Lung microvascular endothelial cell (primary cell): Measurements from ENCODE around the gene SUB1. TPM values are rescaled to one million over a fixed set of nuclear protein-coding genes. Genes with fewer than 3 reads are reported as not detected.
"Not testable (repeated sequence)": the region's sequence is repeated elsewhere in the genome, so short reads cannot be mapped to it uniquely, and the experiment has no call there.

Experiments used
- DNase-seq, 2 donors: peaks; one replicate each; pipeline versions ENCODE4 v3.0.0 to v3.0.0-alpha.2; 2010; ENCODE audit warnings: low read depth in 2 of 2
- total RNA-seq: library from RNA; depleted of rRNA; stranded (reverse); fragments of >200 nt; gene quantifications from 2 replicates; pipeline ENCODE4 v1.2.1, GENCODE V29; 2014

Gene SUB1
- total RNA-seq, 1 donor from 2014 or later = 62.7 TPM

DNA sequence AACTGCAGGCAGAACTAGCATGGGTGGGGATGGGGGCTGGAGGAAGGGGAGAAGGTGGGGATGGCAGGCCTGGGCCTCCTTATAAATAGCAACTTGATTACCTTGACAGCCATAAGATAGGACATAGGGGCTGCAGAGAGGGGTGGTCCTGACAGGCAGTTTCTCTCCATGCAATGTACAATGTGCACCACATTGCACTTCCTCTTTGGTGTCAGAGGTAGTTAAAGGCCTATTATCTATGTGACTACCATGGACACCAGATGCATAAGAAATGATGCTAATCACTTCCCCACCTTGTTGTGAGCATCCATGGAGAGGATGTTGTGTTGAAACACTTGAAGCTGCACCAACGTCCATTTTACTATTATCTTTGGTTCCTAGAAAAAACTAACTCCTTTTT lies 20.2 kb upstream of the SUB1 start:
- no peak for DNase-seq

DNA sequence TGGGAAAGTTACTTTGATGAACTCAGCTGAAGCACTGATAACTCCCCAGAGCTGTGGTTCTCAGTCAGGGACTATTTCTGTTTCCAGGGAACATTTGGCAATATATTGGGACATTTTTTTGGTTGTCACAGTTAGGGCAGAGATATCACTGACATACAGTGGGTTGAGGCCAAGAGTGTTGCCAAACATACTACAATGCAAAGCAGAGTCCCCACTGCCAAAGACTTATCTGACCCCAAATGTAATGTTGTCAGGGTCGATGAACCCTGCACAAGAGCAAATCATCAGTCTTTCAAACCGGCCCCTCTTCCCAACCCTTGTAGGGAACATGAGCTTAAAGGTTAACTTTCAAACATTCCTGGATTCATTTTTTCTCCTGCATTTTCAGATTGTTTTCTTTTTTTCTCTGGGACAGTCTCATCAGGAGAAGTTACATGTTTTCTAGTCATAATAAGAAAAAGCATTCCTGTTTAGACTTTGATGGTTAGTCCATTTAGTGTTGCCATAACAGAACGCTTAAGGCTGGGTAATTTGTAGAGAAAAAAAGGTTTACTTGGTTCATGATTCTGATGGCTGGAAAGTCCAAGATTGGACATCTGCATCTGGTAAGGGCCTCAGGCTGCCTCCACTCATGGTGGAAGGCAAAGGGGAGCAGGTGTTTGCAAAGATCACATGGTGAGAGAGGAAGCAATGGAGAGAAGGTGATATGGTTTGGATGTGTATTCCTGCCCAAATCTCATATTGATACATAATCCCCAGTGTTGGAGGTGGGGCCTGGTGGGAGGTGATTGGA lies 18.8 kb upstream of the SUB1 start:
- DNase-seq = no peak

DNA sequence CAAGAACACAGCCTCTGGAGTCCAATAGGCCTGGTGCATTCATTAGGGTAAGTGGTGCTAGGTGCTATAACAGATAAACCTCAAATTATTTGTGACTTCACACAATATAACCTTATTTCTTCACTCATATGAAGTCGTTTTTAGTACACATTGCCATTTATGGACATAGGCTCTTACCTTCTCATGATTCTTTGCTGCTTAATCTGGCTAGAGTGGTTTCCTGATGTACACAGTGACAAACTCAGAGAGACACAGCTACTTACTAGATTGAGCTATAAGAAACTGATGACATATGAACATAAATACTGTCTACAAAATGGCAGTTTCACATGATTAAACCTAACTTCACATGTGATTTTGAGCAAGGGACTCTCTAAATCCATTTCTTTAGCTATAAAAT lies 14.2 kb upstream of the SUB1 start:
- no peak for DNase-seq

DNA sequence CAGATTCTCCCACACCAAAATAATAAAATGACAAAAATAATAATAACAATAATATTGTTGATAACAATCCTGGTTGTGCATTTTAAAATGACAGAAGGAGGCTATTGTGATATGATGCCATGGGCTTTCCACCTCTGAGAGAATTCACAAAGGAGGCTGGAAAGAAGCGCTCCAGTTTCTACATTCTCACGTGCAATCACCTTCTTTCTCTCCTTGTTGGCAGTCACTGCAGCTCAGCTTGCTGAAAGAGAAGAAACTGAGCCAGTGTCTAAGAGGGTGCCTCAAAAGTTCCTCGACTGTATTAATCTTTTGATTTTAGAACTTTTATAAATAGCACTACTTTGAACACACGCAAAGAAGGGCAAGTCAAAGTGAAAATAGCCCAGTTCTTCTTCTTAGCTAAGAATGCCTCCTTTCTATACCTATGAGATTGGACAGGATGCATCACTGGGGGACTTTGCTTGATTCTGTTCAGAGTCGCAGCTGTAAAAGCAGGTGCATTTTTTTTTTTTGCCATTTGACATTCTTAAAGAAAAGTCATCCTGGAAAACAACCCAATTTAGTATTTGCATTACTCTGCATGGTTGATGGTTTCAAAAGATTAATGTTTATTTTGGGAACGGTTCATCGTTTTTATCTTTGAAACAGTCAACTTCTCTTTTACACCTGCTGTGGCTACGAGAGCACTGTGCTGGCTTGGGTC lies 12.4 kb upstream of the SUB1 start:
- no peak for DNase-seq

DNA sequence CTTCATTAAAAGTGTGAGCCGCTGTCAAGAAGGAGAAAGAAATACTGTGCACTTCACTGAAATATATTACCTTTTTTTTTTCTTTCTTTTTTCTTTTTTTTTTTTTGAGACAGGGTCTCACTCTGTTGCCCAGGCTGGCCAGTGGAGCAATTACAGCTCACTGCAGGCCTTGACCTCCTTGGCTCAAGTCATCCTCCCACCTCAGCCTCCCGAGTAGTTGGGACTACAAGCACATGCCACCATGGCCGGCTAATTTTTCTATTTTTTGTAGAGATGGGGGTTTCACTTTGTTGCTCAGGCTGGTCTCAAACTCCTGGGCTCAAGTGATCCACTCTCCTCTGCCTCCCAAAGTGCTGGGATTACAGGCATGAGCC lies 11.9 kb upstream of the SUB1 start:
- not testable (repeated sequence) for DNase-seq

DNA sequence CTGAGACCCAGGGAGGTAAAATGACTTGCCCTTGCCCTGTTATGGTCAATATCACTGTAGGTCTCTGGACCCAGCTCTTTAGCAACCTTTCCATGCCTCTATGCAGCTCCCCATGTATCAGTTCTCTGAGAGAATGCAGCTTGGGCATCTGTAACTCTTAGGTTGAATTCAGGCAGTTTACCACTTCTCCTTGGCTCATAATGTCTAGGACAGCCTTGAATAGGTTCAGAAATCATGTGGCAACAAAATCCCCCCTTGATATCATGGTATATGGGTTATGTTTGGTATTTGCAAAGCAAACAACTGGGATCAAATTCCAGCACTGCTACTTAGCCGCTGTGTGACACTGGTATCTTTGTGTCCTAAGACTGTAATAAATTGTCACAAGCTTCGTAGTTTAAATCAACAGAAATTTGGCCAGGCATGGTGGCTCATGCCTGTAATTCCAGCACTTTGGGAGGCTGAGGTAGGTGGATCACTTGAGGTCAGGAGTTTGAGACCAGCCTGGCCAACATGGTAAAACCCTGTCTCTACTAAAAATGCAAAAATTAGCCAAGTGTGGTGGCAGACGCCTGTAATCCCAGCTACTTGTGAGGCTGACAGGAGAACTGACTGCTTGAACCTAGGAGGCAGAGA lies 10.7 kb upstream of the SUB1 start:
- no peak for DNase-seq

DNA sequence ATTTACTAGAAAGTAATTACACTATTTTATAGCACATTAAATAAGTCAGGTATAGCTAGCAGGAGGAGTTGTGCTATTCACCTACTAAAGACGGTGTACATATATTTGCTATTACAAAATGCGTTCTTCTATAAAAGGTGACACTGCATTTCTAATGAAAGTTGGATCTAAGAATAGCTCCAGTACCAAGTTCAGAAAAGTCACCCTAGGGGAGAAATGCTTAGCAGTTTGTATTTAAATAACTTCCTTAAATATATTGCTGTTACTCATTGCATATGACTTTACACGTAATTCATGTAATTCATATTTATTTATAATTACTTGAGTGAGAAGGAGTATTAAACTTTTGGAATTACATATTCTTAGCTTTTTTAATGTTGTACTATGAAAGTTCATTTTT lies 7.0 kb upstream of the SUB1 start:
- no peak for DNase-seq

DNA sequence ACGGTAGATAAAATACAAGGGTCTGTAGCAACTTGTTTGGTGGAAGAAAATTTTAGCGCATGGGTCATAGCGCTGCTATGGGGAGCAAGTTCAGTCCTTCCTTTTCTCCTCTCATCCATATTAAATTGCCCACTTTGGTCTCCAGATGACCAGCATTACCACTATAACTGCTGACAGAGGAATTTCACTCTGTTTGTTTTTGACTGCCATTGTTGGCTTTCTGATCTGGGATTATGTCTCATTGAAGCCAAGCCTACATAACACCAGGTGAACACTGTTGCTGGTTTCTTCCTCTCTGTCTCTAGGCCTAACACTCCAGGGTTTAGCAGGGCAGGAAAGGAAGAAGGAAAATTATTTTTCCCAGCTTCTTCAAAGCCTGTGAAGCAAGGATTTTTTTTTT lies 6.6 kb upstream of the SUB1 start:
- no peak for DNase-seq

DNA sequence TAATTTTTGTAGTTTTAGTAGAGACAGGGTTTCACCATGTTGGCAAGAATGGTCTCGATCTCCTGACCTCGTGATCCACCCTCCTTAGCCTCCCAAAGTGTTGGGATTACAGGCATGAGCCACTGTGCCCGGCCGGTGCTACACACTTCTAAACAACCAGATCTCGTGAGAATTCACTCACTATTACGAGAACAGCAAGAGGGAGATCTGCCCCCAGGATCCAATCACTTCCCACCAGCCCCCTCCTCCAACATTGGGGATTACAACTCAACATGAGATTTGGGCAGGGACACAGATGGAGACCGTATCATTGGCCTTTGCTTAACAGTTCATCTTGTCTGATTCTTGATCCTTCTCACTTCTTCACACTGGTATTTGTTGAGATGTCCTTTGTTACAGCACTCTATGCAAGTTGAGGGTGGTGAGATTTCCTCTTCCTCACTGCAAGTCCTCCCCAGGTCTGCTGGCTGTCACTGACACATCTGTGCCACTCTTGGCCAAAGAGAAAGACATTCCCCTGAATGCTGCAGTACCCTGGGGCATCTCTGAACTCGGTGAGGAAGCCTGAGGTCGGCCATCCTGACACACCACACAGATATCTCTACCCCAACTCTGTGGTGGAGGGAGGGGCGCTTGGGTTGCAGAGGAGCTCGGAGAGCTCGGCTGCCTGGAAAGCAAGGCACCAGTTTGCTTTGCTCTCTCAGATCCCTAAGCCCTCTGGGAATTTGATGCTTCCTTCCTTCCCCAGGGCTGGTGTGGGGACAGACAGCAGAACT lies 4.2 kb upstream of the SUB1 start:
- DNase-seq = no peak

DNA sequence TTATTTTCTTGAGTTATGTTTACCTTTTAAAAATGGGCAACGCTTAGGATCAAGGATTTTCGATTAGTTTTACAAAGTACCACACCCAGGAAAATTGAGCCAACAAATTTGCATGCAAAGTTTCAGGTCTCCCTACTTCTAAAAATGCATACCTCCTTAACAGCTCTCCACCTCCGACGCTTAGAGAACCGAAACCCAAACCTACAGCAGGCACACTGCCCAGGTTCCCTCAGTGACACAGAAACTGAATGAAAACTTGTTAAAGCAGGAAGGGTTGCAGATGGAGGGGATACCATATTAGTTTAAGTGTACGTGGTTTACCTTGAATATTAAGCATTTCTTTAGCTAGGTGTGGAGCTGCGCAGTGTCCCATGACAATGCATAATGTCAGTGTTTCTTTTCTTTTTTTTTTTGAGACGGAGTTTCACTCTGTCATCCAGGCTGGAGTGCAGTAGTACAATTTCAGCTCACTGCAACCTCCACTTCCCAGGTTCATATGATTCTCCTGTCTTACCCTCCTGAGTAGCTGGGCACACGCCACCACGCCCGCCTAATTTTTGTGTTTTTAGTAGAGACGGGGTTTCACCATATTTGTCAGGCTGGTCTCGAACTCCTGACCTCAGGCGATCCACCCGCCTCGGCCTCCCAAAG lies 1.6 kb upstream of the SUB1 start:
- DNase-seq = no peak

DNA sequence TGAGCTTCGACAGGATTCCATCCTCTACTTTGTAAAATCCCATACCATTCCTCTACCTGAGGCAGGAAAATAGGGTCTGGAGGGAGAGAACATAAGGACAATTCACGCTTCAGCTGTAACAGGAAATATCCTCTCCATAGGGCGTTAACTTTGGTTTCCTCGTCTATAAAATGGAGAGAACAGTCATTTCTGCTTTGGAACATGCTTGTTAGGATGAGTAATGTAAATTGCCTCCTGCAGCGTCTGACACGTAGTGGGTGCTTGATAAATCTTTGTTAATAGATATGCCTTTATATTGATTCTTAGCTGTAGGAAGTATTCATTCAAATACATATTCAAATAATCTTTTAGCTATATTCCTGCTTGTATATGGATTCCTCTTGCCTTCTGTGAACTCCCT lies 711 bp upstream of the SUB1 start:
- peak in 1 of 2 donors; percentile 19 for DNase-seq

DNA sequence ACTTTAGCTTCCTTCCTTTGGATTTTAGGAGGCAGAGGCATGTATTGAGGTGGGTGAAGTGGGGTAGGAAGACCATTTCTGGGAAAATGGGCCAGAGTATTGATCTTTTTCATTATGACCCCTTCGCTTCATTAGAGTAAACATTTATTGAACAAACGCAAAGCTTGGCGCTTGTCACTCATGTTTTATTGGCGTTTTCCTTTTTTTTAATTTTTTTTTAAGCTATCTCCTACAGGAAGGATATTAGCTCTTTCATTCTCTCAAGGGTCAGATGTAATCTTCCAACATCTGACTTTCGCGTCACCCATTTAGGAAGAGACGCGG lies 273 bp upstream of the SUB1 start:
- DNase-seq = no peak

DNA sequence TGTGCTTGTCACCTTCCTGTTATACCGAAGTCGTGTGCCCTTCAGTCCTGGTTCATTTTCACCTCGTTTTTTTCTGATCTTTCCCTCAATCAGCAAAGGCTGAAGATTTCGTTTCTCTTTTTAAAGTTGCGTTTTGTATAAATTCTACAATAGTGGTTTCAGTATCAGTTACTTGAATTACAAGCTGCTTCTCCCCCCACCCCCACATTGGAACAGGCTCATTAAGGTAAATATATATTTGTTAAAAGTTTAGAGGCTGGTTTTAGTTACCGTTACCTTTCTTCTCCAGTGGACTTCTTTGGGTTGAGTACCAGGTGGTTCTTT lies 881 bp downstream of the SUB1 start:
- DNase-seq = no peak

DNA sequence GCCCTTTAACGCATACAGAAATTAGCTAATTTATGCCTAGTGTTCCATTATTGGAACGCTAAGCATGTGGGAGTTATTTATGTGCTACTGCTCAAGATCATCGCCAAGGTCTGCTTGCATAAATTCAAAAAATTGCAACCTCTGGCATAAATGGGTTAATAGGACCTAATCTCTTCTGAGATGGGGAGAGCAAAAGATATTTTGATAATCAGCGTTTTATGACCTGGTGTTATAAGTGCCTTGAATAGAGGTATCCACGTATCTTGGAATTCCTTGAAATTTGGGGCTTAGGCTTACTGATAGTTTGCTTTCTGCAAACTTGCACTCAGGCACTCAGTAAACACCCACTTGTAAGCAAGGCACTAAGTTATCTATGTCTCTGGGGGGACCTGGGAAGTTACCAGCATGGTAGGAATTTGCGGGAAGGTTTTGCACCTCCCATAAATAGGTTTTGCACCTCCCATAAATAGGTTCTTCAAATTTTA lies 1.8 kb downstream of the SUB1 start:
- no peak for DNase-seq

DNA sequence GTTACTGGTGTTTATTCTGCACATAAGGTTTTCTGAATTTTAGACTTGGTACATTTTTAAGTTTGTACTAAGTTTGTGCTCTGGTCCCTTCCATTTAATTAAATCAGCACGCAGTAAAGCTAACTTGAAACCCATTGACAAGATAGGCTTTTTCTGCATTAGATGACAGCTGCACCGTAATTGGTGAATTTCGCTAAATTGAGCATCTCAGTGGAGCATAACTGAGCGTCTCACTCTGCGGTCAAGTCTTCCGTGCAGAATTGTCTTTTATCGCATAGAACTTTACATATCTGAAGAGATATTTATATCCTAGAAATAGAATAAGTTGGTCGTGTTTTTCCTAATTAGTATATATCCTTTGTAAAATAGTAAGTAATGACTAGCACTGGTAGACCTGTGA lies 4.1 kb downstream of the SUB1 start:
- DNase-seq = no peak

DNA sequence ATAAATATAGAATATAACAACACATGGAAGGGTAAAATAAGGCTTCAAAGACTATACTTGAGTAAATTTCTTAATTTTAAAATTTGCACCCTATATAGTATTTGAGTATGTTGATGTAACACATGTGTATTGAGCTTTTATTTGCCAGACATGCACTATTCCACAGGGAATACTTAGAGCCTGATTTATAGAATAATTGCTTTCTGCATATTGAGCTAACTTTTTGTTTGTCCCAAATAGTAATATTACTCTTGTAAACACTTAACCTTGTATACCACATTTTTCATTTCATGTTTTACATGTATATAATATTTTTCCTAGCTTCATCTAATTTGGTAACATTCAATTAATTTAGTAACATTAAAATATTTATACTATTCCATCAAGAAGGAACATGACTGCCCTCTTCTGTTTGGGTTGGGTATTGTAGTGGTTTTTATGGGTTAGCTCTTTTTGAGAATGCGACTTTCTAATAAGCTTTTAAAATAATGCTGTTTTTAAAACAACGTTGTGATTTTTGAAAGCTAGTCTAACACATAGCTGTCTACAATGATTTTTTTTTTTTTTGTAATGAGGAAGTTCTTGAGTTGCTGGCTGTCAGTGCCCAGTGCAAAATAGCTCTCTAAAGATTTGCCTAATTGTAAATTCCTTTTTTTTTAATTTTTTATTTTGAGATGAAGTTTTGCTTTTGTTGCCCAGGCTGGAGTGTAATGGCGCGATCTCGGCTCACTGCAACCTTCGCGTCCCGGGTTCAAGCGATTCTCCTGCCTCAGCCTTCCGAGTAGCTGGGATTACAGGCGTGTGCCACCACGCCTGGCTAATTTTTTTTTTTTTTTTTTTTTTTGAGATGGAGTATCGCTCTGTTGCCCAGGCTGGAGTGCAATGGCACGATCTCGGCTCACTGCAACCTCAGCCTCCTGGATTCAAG lies 4.8 kb downstream of the SUB1 start:
- DNase-seq = peak; percentile 70 to 79

DNA sequence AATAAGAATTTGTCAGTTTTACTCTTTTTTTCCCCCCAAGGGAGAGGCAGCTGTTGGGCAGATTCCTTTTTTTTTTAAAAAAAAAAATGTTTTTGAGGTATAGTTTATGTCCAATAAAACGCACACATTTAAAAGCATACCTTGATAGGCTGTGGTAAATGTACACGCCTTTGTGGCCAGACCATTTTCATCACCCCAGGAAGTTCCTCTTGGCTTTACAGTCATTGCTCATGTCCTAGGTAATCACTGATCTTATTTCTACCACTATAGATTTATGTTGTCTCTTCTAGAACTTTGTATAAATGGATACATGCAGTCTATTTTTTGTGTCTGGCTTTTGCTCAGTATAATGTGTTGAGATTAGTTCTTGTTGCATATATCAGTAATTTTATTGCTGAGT lies 9.8 kb downstream of the SUB1 start:
- no peak for DNase-seq

DNA sequence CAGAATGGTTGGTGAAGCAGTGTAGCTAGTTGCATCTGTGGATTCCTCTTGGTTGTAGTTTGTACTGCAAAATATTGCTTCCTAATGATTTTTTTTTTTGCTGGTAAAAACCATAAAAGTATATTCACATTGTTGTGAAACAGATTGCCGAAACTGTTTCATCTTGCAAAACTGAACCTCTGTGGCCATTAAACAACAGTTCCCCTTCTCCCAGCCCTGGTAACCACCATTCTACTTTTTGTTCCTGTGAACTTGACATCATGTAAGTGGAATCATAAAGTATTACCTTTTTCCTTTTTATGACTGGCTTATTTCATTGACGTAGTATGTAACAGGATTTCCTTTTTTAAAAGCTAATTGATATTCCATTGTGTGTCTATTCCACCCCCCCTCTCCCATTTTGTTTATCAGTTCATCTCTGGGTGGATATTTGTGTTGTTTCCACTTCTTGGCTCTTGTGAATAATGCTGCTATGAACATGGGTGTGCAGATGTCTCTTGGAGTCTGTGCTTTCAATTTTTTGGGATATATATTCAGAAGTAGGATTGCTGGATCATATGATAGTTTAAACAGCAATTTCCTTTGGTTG lies 11.8 kb downstream of the SUB1 start:
- DNase-seq = peak; percentile 57 to 78

DNA sequence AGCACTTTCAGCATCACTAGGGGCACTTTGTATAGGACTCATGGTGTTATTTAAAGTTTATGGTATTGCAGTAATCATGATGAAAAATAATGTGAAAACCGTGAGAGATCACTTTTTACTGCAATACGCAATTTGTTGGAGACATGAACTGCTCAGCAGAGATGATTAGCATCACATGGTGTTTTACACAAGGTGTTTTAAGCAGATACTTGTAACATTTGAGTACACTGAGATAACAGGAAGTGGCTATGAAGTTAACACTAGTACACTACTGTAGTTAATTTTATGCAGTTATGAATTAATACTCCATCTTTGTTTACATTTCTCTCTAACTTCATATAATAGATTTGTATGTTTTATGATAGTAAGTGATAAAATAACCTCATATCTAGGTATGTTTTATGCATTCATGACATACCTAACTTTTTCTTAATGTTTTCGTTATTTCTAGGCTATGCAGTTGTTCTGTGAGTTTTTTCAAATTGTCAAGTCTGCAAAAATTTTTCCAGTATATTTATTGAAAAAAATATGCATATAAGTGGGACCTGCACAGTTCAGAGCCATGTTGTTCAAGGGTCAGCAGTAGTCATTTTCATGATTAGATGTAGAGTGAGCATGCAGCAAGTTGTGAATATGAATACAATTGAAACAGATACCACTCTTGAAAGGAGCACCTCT lies 13.0 kb downstream of the SUB1 start:
- no peak for DNase-seq
